Measurements from ENCODE around the gene MLXIPL.
"Not testable (repeated sequence)": the region's sequence is repeated elsewhere in the genome, so short reads cannot be mapped to it uniquely, and the experiment has no call there.

Gene MLXIPL

DNA sequence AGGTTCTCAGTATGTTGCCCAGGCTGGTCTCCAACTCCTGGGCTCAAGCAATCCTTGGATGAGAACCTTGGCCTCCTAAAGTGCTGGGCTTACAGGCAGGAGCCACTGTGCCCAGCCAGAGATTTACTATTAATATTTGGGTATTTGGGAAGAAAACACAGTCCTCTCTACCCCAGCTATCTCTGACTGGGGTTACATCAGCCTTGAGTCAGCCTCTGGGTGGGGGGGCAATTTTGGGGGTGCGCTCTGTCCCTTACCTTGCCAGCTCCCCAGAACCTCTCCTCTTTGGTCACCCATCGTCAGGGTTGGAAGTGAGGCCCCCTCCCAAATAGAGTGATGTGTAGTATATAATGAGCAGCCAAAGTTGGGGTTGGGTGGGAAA lies 1.8 kb downstream of the MLXIPL start:
- no CpG with 5 or more reads among the region's 2 CpGs for WGBS (ENCODE audit: insufficient coverage)
- Histone ChIP-seq H3K36me3 (ENCODE audit: control insufficient read depth in 4 of 4, insufficient read depth in 4 of 4, low read length in 3 of 4) (no peaks in the 10 kb centered on the region), H3K4me3 (ENCODE audit: control insufficient read depth in 1 of 7, extremely low read depth in 1 of 7, insufficient read depth in 4 of 7, low read depth in 2 of 7, low read length in 6 of 7) (no peak overlapping the region), H3K4me1 (ENCODE audit: control extremely low read depth in 1 of 4, control insufficient read depth in 4 of 4, insufficient read depth in 4 of 4, low read length in 3 of 4) (peaks cover 0 to 16% (median 11%) of the 10 kb centered on the region in 4 experiments), H3K9me3 (ENCODE audit: control extremely low read depth in 1 of 5, control insufficient read depth in 4 of 5, insufficient read depth in 2 of 5, low read depth in 1 of 5, low read length in 4 of 5) (no peaks in the 10 kb centered on the region), H3K27ac (ENCODE audit: insufficient read depth in 1 of 2, low read depth in 1 of 2, low read length in 2 of 2, poor library complexity in 1 of 2, severe bottlenecking in 2 of 2) (no peak overlapping the region), H3K27me3 (replicated peaks in 2 of 5; ENCODE audit: control insufficient read depth in 4 of 5, insufficient read depth in 5 of 5, low read length in 4 of 5) (peaks cover 10 to 89% (median 36%) of the 10 kb centered on the region in 5 experiments)
- no peak for DNase-seq
- POLR2A ChIA-PET: no interaction called here
- CTCF ChIA-PET: interaction anchor here (0.7 to 1.2 kb wide), 2 partner anchors 16 to 106 kb away, joined by 3 to 4 read pairs; no protein-coding TSS in a partner anchor

DNA sequence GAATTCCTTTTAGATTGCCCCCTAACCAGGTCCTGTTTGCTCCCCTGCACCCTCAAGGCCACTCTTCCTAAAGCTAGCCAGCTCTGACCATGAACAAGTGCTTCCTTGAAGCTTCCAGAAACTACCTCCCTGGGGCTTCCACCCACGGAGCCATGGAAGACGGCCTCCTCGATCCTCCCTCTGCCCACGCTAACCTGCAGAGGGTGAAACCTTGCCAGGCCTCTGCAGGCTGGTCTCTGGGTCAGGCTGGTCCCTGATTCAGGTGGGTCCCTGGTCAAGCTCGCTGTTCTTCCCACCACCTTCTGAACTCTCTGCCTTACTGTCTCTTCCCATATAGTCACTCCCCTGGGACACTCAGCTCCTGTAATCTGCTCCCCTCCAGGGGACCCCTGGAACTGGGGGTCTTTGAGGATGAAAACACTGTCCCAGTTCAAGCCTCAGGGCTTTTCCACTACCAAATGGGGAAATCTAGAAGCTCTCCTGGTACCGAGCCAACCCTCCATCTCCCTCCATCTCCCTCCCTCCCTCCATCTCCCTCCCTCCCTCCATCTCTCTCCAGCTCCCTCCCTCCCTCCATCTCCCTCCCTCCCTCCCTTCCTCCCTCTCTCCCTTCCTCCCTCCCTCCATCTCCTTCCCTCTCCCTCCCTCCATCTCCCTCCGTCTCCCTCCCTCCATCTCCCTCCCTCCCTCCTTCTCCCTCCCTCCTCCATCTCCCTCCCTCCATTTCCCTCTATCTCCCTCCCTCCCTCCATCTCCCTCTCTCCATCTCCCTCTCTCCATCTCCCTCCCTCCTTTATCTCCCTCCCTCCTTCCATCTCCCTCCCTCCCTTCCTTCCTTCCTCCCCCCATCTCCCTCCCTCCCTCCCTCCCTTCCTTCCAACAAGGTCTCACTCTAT lies 2.9 kb downstream of the MLXIPL start:
- ChIA-PET CTCF (interaction anchor here (0.7 to 1.6 kb wide), 7 partner anchors 8 to 107 kb away, joined by 3 to 7 read pairs (median 4); no protein-coding TSS in a partner anchor), POLR2A (no interaction called here)
- 75% methylated on average over 5 of the region's 7 CpGs for WGBS (ENCODE audit: insufficient coverage)
- no peak for DNase-seq
- Histone ChIP-seq H3K4me1 (ENCODE audit: control extremely low read depth in 1 of 4, control insufficient read depth in 4 of 4, insufficient read depth in 4 of 4, low read length in 3 of 4) (peaks cover 0 to 16% (median 11%) of the 10 kb centered on the region in 4 experiments), H3K27ac (ENCODE audit: insufficient read depth in 1 of 2, low read depth in 1 of 2, low read length in 2 of 2, poor library complexity in 1 of 2, severe bottlenecking in 2 of 2) (no peak overlapping the region), H3K27me3 (replicated peaks in 2 of 5; ENCODE audit: control insufficient read depth in 4 of 5, insufficient read depth in 5 of 5, low read length in 4 of 5) (peaks cover 10 to 88% (median 30%) of the 10 kb centered on the region in 5 experiments), H3K36me3 (ENCODE audit: control insufficient read depth in 4 of 4, insufficient read depth in 4 of 4, low read length in 3 of 4) (no peaks in the 10 kb centered on the region), H3K9me3 (ENCODE audit: control extremely low read depth in 1 of 5, control insufficient read depth in 4 of 5, insufficient read depth in 2 of 5, low read depth in 1 of 5, low read length in 4 of 5) (no peaks in the 10 kb centered on the region), H3K4me3 (ENCODE audit: control insufficient read depth in 1 of 7, extremely low read depth in 1 of 7, insufficient read depth in 4 of 7, low read depth in 2 of 7, low read length in 6 of 7) (no peak overlapping the region)

DNA sequence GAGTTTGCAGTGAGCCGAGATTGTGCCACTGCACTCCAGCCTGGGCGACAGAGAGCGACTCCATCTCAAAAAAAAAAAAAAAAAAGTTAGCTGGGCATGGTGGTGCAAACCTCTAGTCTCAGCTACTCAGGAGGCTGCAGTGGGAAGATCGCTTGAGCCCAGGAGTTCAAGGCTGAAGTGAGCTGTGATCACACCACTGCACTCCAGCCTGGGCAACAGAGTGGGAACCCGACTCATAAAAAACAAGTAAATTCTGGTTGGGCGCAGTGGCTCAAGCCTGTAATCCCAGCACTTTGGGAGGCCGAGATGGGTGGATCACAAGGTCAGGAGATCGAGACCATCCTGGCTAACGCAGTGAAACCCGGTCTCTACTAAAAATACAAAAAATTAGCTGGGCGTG lies 4.9 kb downstream of the MLXIPL start:
- not testable (repeated sequence) for H3K9me3 ChIP-seq (ENCODE audit: control extremely low read depth in 1 of 5, control insufficient read depth in 4 of 5, insufficient read depth in 2 of 5, low read depth in 1 of 5, low read length in 4 of 5); H3K4me3 ChIP-seq (ENCODE audit: control insufficient read depth in 1 of 7, extremely low read depth in 1 of 7, insufficient read depth in 4 of 7, low read depth in 2 of 7, low read length in 6 of 7); DNase-seq; H3K27ac ChIP-seq (ENCODE audit: insufficient read depth in 1 of 2, low read depth in 1 of 2, low read length in 2 of 2, poor library complexity in 1 of 2, severe bottlenecking in 2 of 2); H3K36me3 ChIP-seq (ENCODE audit: control insufficient read depth in 4 of 4, insufficient read depth in 4 of 4, low read length in 3 of 4)
- CTCF ChIA-PET: interaction anchor here (1.1 kb wide), 1 partner anchor 46 kb away, joined by 3 read pairs; no protein-coding TSS in a partner anchor
- POLR2A ChIA-PET: interaction anchor here (0.6 kb wide), 1 partner anchor 115 kb away, joined by 3 read pairs; no protein-coding TSS in a partner anchor
- peaks cover 0 to 16% (median 11%) of the 10 kb centered on the region in 4 experiments for H3K4me1 ChIP-seq (ENCODE audit: control extremely low read depth in 1 of 4, control insufficient read depth in 4 of 4, insufficient read depth in 4 of 4, low read length in 3 of 4)
- 87% methylated on average over 4 of the region's 11 CpGs for WGBS (ENCODE audit: insufficient coverage)
- peaks cover 10 to 84% (median 29%) of the 10 kb centered on the region in 5 experiments for H3K27me3 ChIP-seq (replicated peaks in 2 of 5; ENCODE audit: control insufficient read depth in 4 of 5, insufficient read depth in 5 of 5, low read length in 4 of 5)

DNA sequence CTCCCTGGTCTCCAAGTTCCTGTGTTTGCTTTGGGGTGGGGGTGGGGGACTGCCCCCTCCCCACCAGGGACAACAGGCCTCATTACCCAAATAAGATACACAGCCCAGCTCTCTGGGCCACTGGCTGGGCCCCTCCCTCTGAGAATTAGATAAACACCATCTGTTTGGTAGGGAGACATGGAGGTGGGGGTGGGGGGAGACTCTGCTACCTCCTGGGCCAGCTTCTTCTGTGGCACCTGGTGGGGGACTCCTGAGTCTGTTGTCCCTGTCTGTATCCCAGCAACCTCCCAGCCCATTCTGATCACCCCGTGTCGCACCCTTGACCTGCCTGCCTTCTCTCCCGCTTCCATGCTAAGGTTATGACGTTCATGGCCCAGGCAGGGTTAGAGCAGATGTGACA lies 5.8 kb downstream of the MLXIPL start:
- POLR2A ChIA-PET: no interaction called here
- peaks cover 0 to 9% (median 7%) of the 10 kb centered on the region in 4 experiments for H3K4me1 ChIP-seq (ENCODE audit: control extremely low read depth in 1 of 4, control insufficient read depth in 4 of 4, insufficient read depth in 4 of 4, low read length in 3 of 4)
- no peaks in the 10 kb centered on the region for H3K9me3 ChIP-seq (ENCODE audit: control extremely low read depth in 1 of 5, control insufficient read depth in 4 of 5, insufficient read depth in 2 of 5, low read depth in 1 of 5, low read length in 4 of 5)
- no peak overlapping the region for H3K27ac ChIP-seq (ENCODE audit: insufficient read depth in 1 of 2, low read depth in 1 of 2, low read length in 2 of 2, poor library complexity in 1 of 2, severe bottlenecking in 2 of 2)
- CTCF ChIA-PET: interaction anchor here (1.0 to 3.0 kb wide), 6 partner anchors 10 to 74 kb away, joined by 3 to 15 read pairs (median 3); no protein-coding TSS in a partner anchor
- no peaks in the 10 kb centered on the region for H3K36me3 ChIP-seq (ENCODE audit: control insufficient read depth in 4 of 4, insufficient read depth in 4 of 4, low read length in 3 of 4)
- peaks cover 10 to 84% (median 33%) of the 10 kb centered on the region in 5 experiments for H3K27me3 ChIP-seq (replicated peaks in 2 of 5; ENCODE audit: control insufficient read depth in 4 of 5, insufficient read depth in 5 of 5, low read length in 4 of 5)
- H3K4me3 ChIP-seq (ENCODE audit: control insufficient read depth in 1 of 7, extremely low read depth in 1 of 7, insufficient read depth in 4 of 7, low read depth in 2 of 7, low read length in 6 of 7): no peak overlapping the region
- DNase-seq: no peak
- WGBS (ENCODE audit: insufficient coverage): 74% methylated on average over 4 of the region's 4 CpGs

DNA sequence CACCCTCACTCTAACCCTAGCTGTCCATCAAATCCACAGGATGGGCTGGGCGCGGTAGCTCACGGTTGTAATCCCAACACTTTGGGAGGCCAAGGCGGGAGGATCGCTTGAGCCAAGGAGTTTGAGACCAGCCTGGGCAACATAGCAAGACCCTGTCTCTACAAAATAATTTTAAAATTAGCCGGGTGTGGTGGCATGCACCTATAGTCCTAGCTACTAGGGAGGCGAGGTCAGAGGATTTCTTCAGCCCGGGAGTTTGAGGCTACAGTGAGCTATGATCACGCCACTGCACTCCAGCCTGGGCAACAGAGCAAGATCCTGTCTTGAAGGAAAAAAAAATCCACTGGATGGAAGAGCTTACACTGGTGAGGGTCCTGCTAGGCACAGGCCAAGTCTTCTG lies 6.8 kb downstream of the MLXIPL start:
- ChIA-PET CTCF (interaction anchor here (0.7 to 3.0 kb wide), 6 partner anchors 11 to 107 kb away, joined by 3 to 15 read pairs (median 4); no protein-coding TSS in a partner anchor), POLR2A (interaction anchor here (0.9 kb wide), 1 partner anchor 85 kb away, joined by 3 read pairs; no protein-coding TSS in a partner anchor)
- 93% methylated on average over 8 of the region's 9 CpGs for WGBS (ENCODE audit: insufficient coverage)
- H3K4me3 ChIP-seq (ENCODE audit: control insufficient read depth in 1 of 7, extremely low read depth in 1 of 7, insufficient read depth in 4 of 7, low read depth in 2 of 7, low read length in 6 of 7); H3K9me3 ChIP-seq (ENCODE audit: control extremely low read depth in 1 of 5, control insufficient read depth in 4 of 5, insufficient read depth in 2 of 5, low read depth in 1 of 5, low read length in 4 of 5); H3K4me1 ChIP-seq (ENCODE audit: control extremely low read depth in 1 of 4, control insufficient read depth in 4 of 4, insufficient read depth in 4 of 4, low read length in 3 of 4); H3K27ac ChIP-seq (ENCODE audit: insufficient read depth in 1 of 2, low read depth in 1 of 2, low read length in 2 of 2, poor library complexity in 1 of 2, severe bottlenecking in 2 of 2); DNase-seq; H3K36me3 ChIP-seq (ENCODE audit: control insufficient read depth in 4 of 4, insufficient read depth in 4 of 4, low read length in 3 of 4): not testable (repeated sequence)
- H3K27me3 ChIP-seq (replicated peaks in 2 of 5; ENCODE audit: control insufficient read depth in 4 of 5, insufficient read depth in 5 of 5, low read length in 4 of 5): peaks cover 2 to 84% (median 33%) of the 10 kb centered on the region in 5 experiments

DNA sequence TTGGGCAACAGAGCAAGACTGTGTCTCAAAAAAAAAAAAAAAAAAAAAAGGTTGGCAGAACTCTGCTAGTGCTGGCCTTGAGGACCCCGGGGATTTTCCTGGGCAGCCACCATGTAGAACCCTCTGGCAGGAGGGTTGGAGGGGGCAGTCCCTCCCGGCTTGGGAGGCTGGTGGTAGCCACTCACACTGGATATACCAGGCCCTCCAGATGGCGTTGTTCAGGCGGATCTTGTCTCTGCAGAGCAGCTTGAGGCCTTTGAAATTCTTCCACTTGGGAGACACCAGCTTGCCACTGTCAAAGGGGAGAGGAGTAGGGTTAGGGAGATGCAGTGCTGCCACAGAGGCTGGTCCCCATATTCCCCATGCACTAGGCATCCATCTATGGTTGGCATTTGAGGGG lies 8.4 kb downstream of the MLXIPL start:
- POLR2A ChIA-PET: no interaction called here
- Histone ChIP-seq H3K4me3 (ENCODE audit: control insufficient read depth in 1 of 7, extremely low read depth in 1 of 7, insufficient read depth in 4 of 7, low read depth in 2 of 7, low read length in 6 of 7) (no peak overlapping the region), H3K36me3 (ENCODE audit: control insufficient read depth in 4 of 4, insufficient read depth in 4 of 4, low read length in 3 of 4) (no peaks in the 10 kb centered on the region), H3K4me1 (ENCODE audit: control extremely low read depth in 1 of 4, control insufficient read depth in 4 of 4, insufficient read depth in 4 of 4, low read length in 3 of 4) (no peaks in the 10 kb centered on the region), H3K27me3 (replicated peaks in 2 of 5; ENCODE audit: control insufficient read depth in 4 of 5, insufficient read depth in 5 of 5, low read length in 4 of 5) (peaks cover 3 to 83% (median 34%) of the 10 kb centered on the region in 5 experiments), H3K27ac (ENCODE audit: insufficient read depth in 1 of 2, low read depth in 1 of 2, low read length in 2 of 2, poor library complexity in 1 of 2, severe bottlenecking in 2 of 2) (no peak overlapping the region), H3K9me3 (ENCODE audit: control extremely low read depth in 1 of 5, control insufficient read depth in 4 of 5, insufficient read depth in 2 of 5, low read depth in 1 of 5, low read length in 4 of 5) (no peaks in the 10 kb centered on the region)
- CTCF ChIA-PET: interaction anchor here (2.3 to 3.0 kb wide), 2 partner anchors 10 to 109 kb away, joined by 7 to 15 read pairs; no protein-coding TSS in a partner anchor
- WGBS (ENCODE audit: insufficient coverage): 72% methylated on average over 4 of the region's 4 CpGs
- peak in 1 of 3 donors; percentile 20 for DNase-seq

Data from common myeloid progenitor, CD34-positive (primary cell).